Nephron progenitor cell (in vitro differentiated cells): ENCODE measurements around the gene SH3PXD2A.

ENCODE experiments used
- DNase-seq: peaks from one replicate; pipeline ENCODE4 v3.0.0; 2021
- H3K27ac Mint-ChIP-seq: 2 replicates; pipeline ENCODE4 v1.8.0; 2021; ENCODE audit warnings: mild to moderate bottlenecking, moderate library complexity, mixed read lengths
- H3K27me3 Mint-ChIP-seq: 2 replicates; pipeline ENCODE4 v1.8.0; 2021; ENCODE audit warnings: mild to moderate bottlenecking, low read depth, mixed read lengths; ENCODE audit not compliant: poor library complexity
- H3K36me3 Mint-ChIP-seq: 2 replicates; pipeline ENCODE4 v1.8.0; 2021; ENCODE audit warnings: low read depth, mixed read lengths
- H3K4me1 Mint-ChIP-seq: 2 replicates; pipeline ENCODE4 v1.8.0; 2021; ENCODE audit warnings: mixed read lengths
- H3K4me3 Mint-ChIP-seq: 2 replicates; pipeline ENCODE4 v1.8.0; 2021; ENCODE audit warnings: mild to moderate bottlenecking, moderate library complexity, mixed read lengths
- H3K9me3 Mint-ChIP-seq: 2 replicates; pipeline ENCODE4 v1.8.0; 2021; ENCODE audit warnings: mild to moderate bottlenecking, moderate library complexity, mixed read lengths
- TF ChIP-seq, protein P1 (sequence below): fragments of 200-600 bp; sonication (generic); IDR thresholded peaks from 2 replicates; pipeline ENCODE4 v1.5.0; 2021; ENCODE audit warnings: antibody characterized with exemption

SH3PXD2A gene

DNA sequence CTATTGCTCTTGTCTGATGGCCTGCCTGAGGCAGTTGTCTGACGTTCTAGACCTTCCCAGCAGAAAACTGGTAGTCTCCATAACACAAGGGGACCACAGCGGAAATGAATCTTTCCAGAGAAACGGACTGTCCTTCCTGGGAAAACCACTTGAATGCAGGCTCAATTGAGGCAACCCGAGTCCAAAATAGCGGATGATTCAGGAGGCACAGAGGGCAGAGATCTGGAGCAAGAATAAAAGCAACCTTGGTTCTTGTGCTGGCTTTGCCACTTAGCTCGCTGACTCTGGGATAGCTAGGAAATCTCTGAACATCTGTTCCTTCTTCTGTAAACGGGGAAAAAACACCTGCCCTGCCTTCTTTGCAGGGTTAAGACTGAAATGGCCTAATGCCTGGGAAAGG is 183.0 kb downstream of the SH3PXD2A start:
- H3K27me3 Mint-ChIP-seq = peaks cover 3% of the 10 kb centered on the region

DNA sequence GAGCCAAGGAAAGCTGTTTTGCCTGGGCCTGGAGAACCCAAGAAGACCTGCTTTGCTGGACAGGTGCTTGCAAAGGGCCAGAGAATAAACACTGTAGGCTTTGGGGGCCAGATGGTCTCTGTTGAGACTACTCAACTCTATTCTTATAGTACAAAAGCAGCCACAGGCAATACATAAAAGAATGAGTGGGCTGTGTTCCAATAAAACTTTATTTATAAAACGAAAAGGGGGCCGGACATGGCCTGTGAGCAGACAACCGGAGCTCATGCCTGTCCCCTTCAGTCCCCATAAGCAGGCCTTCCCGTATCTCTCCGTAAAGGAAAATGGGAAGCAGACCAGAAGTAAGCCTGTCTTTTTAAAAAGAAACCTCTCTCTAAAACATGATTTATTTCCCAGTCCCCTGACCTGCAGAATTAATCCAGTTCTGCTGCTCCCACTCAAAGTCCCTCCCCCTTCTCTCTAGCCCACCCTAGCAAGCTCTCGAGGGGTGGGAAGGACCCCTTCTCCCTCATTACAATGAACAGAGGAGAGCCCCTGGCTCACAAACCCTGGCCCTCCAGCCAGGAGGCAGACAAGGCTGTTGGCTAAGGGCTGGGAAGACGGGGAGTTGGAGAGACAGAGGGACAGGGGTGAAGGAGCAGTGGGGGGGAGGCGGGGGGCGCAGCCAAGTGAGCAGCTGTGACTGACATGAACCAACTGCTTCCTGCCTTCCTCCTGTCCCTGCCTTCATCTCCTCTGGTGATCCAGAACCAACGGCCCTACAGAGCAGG is 184.1 kb downstream of the SH3PXD2A start:
- no peaks in the 10 kb centered on the region for H3K9me3 Mint-ChIP-seq
- no peaks in the 10 kb centered on the region for H3K36me3 Mint-ChIP-seq
- H3K4me1 Mint-ChIP-seq = peaks cover 52% of the 10 kb centered on the region
- DNase-seq = peak; percentile 42
- TF ChIP-seq, protein P1, sequence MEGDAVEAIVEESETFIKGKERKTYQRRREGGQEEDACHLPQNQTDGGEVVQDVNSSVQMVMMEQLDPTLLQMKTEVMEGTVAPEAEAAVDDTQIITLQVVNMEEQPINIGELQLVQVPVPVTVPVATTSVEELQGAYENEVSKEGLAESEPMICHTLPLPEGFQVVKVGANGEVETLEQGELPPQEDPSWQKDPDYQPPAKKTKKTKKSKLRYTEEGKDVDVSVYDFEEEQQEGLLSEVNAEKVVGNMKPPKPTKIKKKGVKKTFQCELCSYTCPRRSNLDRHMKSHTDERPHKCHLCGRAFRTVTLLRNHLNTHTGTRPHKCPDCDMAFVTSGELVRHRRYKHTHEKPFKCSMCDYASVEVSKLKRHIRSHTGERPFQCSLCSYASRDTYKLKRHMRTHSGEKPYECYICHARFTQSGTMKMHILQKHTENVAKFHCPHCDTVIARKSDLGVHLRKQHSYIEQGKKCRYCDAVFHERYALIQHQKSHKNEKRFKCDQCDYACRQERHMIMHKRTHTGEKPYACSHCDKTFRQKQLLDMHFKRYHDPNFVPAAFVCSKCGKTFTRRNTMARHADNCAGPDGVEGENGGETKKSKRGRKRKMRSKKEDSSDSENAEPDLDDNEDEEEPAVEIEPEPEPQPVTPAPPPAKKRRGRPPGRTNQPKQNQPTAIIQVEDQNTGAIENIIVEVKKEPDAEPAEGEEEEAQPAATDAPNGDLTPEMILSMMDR = no peak
- no peaks in the 10 kb centered on the region for H3K27me3 Mint-ChIP-seq
- no peak overlapping the region for H3K27ac Mint-ChIP-seq
- H3K4me3 Mint-ChIP-seq = no peak overlapping the region

More for the DNA sequence above, 183.0 kb downstream of the SH3PXD2A start:
- H3K27ac Mint-ChIP-seq = no peak overlapping the region
- TF ChIP-seq, protein P1 = no peak
- DNase-seq = no peak
- no peak overlapping the region for H3K4me3 Mint-ChIP-seq
- no peaks in the 10 kb centered on the region for H3K9me3 Mint-ChIP-seq
- H3K4me1 Mint-ChIP-seq = peaks cover 51% of the 10 kb centered on the region
- H3K36me3 Mint-ChIP-seq = no peaks in the 10 kb centered on the region

DNA sequence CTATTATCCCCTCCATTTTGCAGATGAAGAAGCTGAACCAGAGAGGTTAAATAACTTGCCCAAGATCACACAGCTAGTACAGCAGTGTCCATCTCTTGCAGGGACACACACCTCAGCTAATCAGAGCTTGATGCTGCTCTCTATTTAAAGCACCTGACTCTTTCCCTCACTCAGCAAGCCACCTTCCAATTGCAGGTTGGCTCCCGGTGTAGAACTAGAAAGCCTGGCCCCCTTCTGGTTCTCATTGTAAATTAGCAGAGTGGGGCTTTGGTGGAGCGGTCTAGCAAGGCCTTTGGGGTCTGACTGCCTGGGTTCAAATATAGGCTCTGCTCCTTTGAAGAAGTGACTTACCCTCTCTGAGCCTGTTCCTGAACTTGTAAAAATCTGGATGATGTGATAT is 185.4 kb downstream of the SH3PXD2A start:
- Mint-ChIP-seq H3K27me3 (no peaks in the 10 kb centered on the region), H3K9me3 (no peaks in the 10 kb centered on the region), H3K4me1 (peaks cover 52% of the 10 kb centered on the region), H3K4me3 (no peak overlapping the region), H3K27ac (no peak overlapping the region), H3K36me3 (no peaks in the 10 kb centered on the region)
- TF ChIP-seq, protein P1 = no peak
- no peak for DNase-seq

DNA sequence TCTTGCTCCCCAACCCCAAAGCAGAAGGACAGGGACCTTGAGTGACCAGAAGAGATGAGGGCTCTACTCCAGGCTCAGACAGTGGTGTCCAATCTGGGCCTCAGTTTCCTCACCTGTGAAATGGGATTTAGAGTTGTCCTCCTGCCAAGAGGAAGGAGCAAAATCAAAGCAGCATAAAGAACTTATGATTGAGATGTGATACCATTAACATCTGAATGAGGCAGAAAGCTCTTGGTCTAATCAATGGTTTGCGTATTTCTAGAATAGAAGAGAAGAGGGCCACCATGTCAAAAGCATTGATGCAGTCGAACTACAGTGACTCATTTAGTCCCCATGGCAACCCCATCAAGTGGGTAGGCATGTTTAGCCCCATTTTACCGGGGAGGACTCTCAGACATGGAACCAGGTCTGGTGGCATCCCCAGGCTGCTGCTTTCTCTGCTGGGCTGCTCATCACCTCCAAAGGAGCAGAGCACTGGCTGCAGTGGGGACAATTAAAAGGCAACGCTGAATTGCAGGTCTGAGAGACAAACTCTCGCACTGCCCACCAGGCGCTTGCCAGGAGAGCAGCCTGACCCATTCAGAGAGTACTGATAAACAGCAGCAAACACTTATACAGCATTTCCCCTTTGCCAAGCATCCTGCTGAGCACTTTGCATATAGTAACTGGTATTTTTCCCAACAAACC is 186.0 kb downstream of the SH3PXD2A start:
- Mint-ChIP-seq H3K36me3 (no peaks in the 10 kb centered on the region), H3K27me3 (no peaks in the 10 kb centered on the region), H3K27ac (no peak overlapping the region), H3K4me1 (peaks cover 54% of the 10 kb centered on the region), H3K4me3 (no peak overlapping the region), H3K9me3 (no peaks in the 10 kb centered on the region)
- TF ChIP-seq, protein P1 = no peak
- DNase-seq = no peak

DNA sequence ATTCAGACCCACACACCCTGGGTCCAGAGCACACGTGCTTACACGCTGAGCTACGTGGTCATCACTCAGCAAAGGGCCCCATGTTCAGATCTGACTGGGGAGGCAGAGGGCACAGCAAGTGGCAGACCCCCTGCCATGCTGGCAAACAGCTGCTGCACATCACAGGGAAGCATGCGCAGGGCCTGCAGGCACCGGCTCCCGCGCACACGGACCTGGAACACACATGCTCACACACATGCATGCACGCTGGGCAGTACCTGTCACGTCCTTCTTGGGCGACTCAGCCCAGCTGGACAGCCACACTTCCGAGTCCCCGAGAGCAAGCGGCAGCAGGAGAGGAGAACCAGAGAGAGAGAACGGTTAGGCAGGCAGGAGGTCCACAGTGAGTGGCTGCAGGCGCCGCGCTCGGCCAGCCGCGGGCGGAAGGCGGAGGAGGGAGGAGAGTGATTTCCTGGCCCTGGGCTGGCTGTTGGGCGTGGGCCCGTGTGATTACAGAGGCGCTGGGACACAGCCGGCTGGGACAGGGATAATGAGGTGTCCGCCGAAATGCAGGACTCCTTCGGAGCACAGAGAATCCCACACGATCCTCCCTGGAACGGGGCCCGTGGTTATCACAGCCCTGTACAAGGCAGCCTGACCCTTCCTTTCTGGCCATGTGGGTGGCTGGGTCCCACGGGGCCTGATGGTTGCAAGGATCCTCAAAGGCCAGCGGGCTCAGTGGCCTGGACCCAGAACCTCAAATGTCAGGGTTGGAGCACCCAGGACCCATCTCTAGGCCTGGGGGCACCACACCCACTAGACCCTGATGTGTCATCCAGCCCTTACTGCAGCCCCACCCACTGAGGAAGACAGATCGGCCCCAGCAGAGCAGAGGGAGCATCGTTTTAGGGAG is 186.8 kb downstream of the SH3PXD2A start:
- no peaks in the 10 kb centered on the region for H3K36me3 Mint-ChIP-seq
- peak overlapping the region; percentile 57 for H3K27ac Mint-ChIP-seq
- no peaks in the 10 kb centered on the region for H3K9me3 Mint-ChIP-seq
- no peaks in the 10 kb centered on the region for H3K27me3 Mint-ChIP-seq
- DNase-seq = peak; percentile 47
- TF ChIP-seq, protein P1 = no peak
- H3K4me3 Mint-ChIP-seq = no peak overlapping the region
- H3K4me1 Mint-ChIP-seq = peaks cover 58% of the 10 kb centered on the region
